IPS DF 4.7 (cell line): ENCODE measurements around the gene FBXL13.
"Not testable (repeated sequence)": the region's sequence is repeated elsewhere in the genome, so short reads cannot be mapped to it uniquely, and the experiment has no call there.

Experiments used
- DNase-seq: peaks from one replicate; pipeline ENCODE4 v3.0.0-alpha.2; 2013; ENCODE audit warnings: low spot score; ENCODE audit errors: extremely low read depth

The FBXL13 gene

GRCh38 chr7:103080923-103081322 lies 6.3 kb upstream of the FBXL13 start:
- no peak for DNase-seq

- DNase-seq, result no peak
Measured at GRCh38 chr7:103079836-103080235, 5.2 kb upstream of the FBXL13 start.

GRCh38 chr7:103078226-103078625 lies 3.6 kb upstream of the FBXL13 start:
- DNase-seq, result not testable (repeated sequence)

- DNase-seq, result no peak
Measured at GRCh38 chr7:103077318-103077717, 2.7 kb upstream of the FBXL13 start.

GRCh38 chr7:103076764-103077163 lies 2.2 kb upstream of the FBXL13 start:
- DNase-seq, result no peak

GRCh38 chr7:103075337-103075918 lies 832 bp upstream of the FBXL13 start:
- no peak for DNase-seq

GRCh38 chr7:103073989-103074518 lies 542 bp downstream of the FBXL13 start:
- DNase-seq, result no peak

- no peak for DNase-seq
Measured at GRCh38 chr7:103071000-103071399, 3.6 kb downstream of the FBXL13 start.

- no peak for DNase-seq
Measured at GRCh38 chr7:103068414-103069403, 5.9 kb downstream of the FBXL13 start.

GRCh38 chr7:103065667-103066066 lies 8.9 kb downstream of the FBXL13 start:
- no peak for DNase-seq

GRCh38 chr7:103063895-103064294 lies 10.7 kb downstream of the FBXL13 start:
- no peak for DNase-seq

- DNase-seq, result no peak
Measured at GRCh38 chr7:103059471-103059870, 15.1 kb downstream of the FBXL13 start.

GRCh38 chr7:103058122-103058521 lies 16.5 kb downstream of the FBXL13 start:
- DNase-seq, result no peak

- DNase-seq, result not testable (repeated sequence)
Measured at GRCh38 chr7:103056006-103056405, 18.6 kb downstream of the FBXL13 start.

- no peak for DNase-seq
Measured at GRCh38 chr7:103051519-103051918, 23.1 kb downstream of the FBXL13 start.

GRCh38 chr7:103048833-103049232 lies 25.8 kb downstream of the FBXL13 start:
- no peak for DNase-seq

- not testable (repeated sequence) for DNase-seq
Measured at GRCh38 chr7:103041815-103042214, 32.8 kb downstream of the FBXL13 start.

GRCh38 chr7:103037823-103038739 lies 36.5 kb downstream of the FBXL13 start:
- DNase-seq, result not testable (repeated sequence)

GRCh38 chr7:103037476-103037822 lies 37.1 kb downstream of the FBXL13 start:
- no peak for DNase-seq

- not testable (repeated sequence) for DNase-seq
Measured at GRCh38 chr7:103034318-103034717, 40.3 kb downstream of the FBXL13 start.

- DNase-seq, result no peak
Measured at GRCh38 chr7:103031781-103032180, 42.8 kb downstream of the FBXL13 start.
